ENCODE results near the gene ARID1B.
A peak's percentile ranks its signal among the peaks of the same experiment; 100 is the strongest.

ARID1B gene

GRCh38 chr6:156946370-156946936 is 169.3 kb downstream of the ARID1B start:
- no peak for DNase-seq

- no peak for DNase-seq
These were observed 171.1 kb downstream of the ARID1B start for GRCh38 chr6:156948277-156948676.

GRCh38 chr6:156948807-156949206 is 171.6 kb downstream of the ARID1B start:
- DNase-seq: no peak

GRCh38 chr6:156949376-156949775 is 172.2 kb downstream of the ARID1B start:
- no peak for DNase-seq

GRCh38 chr6:156950084-156950483 is 172.9 kb downstream of the ARID1B start:
- DNase-seq: no peak

GRCh38 chr6:156950531-156950930 is 173.4 kb downstream of the ARID1B start:
- no peak for DNase-seq

- no peak for DNase-seq
These were observed 175.2 kb downstream of the ARID1B start for GRCh38 chr6:156952401-156952800.

- DNase-seq: peak; percentile 27
These were observed 175.9 kb downstream of the ARID1B start for GRCh38 chr6:156953127-156953478.

- peak; percentile 96 for DNase-seq
These were observed 176.4 kb downstream of the ARID1B start for GRCh38 chr6:156953479-156954146.

GRCh38 chr6:156954191-156954590 is 177.0 kb downstream of the ARID1B start:
- DNase-seq: no peak

GRCh38 chr6:156954816-156955215 is 177.6 kb downstream of the ARID1B start:
- DNase-seq: no peak

GRCh38 chr6:156955494-156956183 is 178.5 kb downstream of the ARID1B start:
- no peak for DNase-seq

GRCh38 chr6:156956286-156956685 is 179.1 kb downstream of the ARID1B start:
- DNase-seq: no peak

GRCh38 chr6:156957931-156958547 is 180.9 kb downstream of the ARID1B start:
- DNase-seq: no peak

- DNase-seq: no peak
These were observed 183.3 kb downstream of the ARID1B start for GRCh38 chr6:156960525-156960924.

- no peak for DNase-seq
These were observed 184.2 kb downstream of the ARID1B start for GRCh38 chr6:156961282-156961892.

GRCh38 chr6:156963712-156964700 is 186.8 kb downstream of the ARID1B start:
- DNase-seq: no peak

GRCh38 chr6:156967852-156968251 is 190.7 kb downstream of the ARID1B start:
- no peak for DNase-seq

- no peak for DNase-seq
These were observed 192.1 kb downstream of the ARID1B start for GRCh38 chr6:156969233-156969632.

GRCh38 chr6:156970595-156971112 is 193.5 kb downstream of the ARID1B start:
- no peak for DNase-seq

- no peak for DNase-seq
These were observed 194.1 kb downstream of the ARID1B start for GRCh38 chr6:156971153-156971885.
